ENCODE data around the gene BMAL1.
A peak's percentile ranks its signal among the peaks of the same experiment; 100 is the strongest.
"Not testable (repeated sequence)": the region's sequence is repeated elsewhere in the genome, so short reads cannot be mapped to it uniquely, and the experiment has no call there.

The BMAL1 gene

GRCh38 chr11:13249992-13250391, 27.6 kb upstream of the BMAL1 start:
- peak; percentile 36 for TF ChIP-seq CTCF (IDR thresholded peaks at IDR 0.05; ENCODE audit: low read length, missing control alignments)
- DNase-seq (ENCODE audit: low read depth) = peak; percentile 20
- H3K4me3 ChIP-seq (replicated peaks; ENCODE audit: low read depth, low read length) = no peak overlapping the region

- H3K4me3 ChIP-seq (replicated peaks; ENCODE audit: low read depth, low read length) = no peak overlapping the region
- no peak for DNase-seq (ENCODE audit: low read depth)
- TF ChIP-seq CTCF (IDR thresholded peaks at IDR 0.05; ENCODE audit: low read length, missing control alignments) = no peak
These were observed 25.6 kb upstream of the BMAL1 start for GRCh38 chr11:13251966-13252365.

DNA sequence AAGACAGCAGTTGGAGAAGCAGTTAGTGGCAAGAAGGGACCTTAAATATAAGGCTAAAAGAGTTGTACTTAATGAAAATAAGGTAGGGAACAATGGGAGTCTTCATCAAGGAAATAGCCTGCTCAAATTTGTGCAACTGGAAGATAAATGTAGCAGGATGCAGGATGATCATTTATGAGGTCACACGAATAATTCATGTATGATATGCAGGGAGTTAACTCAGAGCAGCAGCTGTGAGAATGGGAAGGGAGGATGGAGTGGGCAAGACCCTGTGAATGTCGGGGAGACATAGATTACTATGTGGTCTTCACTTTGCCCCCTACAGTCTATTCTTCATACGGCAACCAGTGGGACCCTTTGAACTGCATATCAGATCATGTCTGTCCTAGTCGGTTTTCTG, 25.2 kb upstream of the BMAL1 start:
- H3K4me3 ChIP-seq (replicated peaks; ENCODE audit: low read depth, low read length) = no peak overlapping the region
- DNase-seq (ENCODE audit: low read depth) = no peak
- no peak for TF ChIP-seq CTCF (IDR thresholded peaks at IDR 0.05; ENCODE audit: low read length, missing control alignments)

DNA sequence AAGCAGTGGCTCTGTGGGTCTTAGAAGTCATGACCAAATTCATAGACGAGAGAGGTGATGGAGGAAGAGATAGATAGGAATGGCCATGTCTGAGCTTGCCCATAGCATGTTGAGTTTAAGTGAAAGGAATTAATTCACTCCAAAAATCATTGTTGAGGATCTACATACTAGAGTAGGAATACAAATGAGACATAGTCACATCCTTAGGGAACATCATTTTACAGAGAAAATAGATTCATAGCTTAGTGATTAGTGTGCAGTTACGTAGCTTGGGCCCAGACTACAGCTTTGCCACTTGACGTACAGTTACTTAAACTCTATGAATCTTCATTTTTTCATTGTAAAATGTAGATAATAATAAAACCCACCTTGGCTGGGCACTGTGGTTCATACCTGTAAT, 21.4 kb upstream of the BMAL1 start:
- no peak for TF ChIP-seq CTCF (IDR thresholded peaks at IDR 0.05; ENCODE audit: low read length, missing control alignments)
- H3K4me3 ChIP-seq (replicated peaks; ENCODE audit: low read depth, low read length) = no peak overlapping the region
- no peak for DNase-seq (ENCODE audit: low read depth)

- not testable (repeated sequence) for DNase-seq (ENCODE audit: low read depth); H3K4me3 ChIP-seq (replicated peaks; ENCODE audit: low read depth, low read length)
These were observed 19.5 kb upstream of the BMAL1 start for GRCh38 chr11:13258061-13258460.

DNA sequence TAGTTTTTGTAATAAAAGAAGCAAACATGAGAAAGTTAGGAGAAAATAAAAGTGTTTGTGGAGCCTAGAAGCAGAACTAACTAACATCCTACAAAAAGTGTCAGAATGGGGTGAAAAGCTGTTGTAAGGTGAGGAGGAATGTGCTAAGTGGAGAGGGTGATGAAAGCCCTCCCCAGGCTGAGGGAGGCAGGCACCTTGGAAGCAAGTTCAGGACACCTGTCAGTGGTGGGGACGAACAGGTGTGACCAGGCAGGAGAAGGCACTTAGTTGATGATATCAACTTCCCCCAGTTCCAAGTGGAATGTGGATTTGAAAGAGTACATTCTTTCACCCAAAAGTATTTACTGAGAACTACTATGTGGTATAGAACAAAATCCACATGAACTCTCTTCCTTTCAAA, 18.7 kb upstream of the BMAL1 start:
- DNase-seq (ENCODE audit: low read depth) = no peak
- TF ChIP-seq CTCF (IDR thresholded peaks at IDR 0.05; ENCODE audit: low read length, missing control alignments) = no peak
- no peak overlapping the region for H3K4me3 ChIP-seq (replicated peaks; ENCODE audit: low read depth, low read length)

GRCh38 chr11:13259374-13259773, 18.2 kb upstream of the BMAL1 start:
- H3K4me3 ChIP-seq (replicated peaks; ENCODE audit: low read depth, low read length) = no peak overlapping the region
- no peak for DNase-seq (ENCODE audit: low read depth)
- no peak for TF ChIP-seq CTCF (IDR thresholded peaks at IDR 0.05; ENCODE audit: low read length, missing control alignments)
